Measurements from ENCODE around the gene ETS1.

Gene ETS1, protein sequence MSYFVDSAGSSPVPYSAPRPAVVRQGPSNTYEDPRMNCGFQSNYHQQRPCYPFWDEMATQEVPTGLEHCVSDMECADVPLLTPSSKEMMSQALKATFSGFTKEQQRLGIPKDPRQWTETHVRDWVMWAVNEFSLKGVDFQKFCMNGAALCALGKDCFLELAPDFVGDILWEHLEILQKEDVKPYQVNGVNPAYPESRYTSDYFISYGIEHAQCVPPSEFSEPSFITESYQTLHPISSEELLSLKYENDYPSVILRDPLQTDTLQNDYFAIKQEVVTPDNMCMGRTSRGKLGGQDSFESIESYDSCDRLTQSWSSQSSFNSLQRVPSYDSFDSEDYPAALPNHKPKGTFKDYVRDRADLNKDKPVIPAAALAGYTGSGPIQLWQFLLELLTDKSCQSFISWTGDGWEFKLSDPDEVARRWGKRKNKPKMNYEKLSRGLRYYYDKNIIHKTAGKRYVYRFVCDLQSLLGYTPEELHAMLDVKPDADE

DNA sequence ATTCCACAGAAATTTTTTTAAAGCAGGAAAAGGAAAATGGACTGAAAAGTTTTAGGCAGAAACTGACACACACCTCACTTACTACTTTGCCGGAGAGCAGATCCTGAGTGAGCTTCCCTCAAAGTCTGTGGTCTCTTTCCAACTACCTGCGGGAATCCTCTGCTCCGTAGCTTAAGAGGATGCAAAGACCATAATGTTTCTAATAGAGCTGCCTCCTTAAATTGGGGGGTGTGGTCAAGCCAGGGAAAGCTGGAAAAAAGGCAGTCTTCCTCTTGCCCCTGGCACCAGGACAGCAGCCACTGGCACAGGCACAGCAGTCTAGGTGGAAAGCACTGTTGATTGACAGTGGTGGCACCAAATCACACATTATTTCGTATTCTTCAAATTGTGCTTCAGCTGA is at the start of gene ETS1:
Gene ETS1 (minus strand): TSS at position 144 of the 400 bp plus-strand sequence. CDS start 14,428 bp downstream, outside the sequence.
- no peak for DNase-seq (ENCODE audit: low read depth in 2 of 2)

DNA sequence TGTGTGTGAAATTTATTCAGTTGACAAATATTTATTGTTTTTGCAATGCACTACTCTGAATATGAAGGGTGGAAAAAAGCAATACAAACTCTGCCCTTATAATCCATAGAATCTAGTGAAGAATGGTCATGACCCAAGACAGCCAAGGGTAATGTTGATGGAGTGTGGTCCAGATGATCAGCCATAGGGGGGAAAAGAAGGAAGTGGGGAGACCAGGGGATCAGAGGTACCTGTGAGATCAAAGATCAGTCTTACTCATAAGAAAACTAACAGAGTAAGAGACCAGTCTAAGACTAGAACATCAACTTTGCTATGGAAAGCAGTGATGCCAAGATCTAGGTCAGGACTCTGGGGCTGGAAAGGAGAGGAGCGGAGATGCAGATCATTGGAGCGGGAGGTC is 47.0 kb upstream of the ETS1 start:
- DNase-seq (ENCODE audit: low read depth in 2 of 2) = no peak

DNA sequence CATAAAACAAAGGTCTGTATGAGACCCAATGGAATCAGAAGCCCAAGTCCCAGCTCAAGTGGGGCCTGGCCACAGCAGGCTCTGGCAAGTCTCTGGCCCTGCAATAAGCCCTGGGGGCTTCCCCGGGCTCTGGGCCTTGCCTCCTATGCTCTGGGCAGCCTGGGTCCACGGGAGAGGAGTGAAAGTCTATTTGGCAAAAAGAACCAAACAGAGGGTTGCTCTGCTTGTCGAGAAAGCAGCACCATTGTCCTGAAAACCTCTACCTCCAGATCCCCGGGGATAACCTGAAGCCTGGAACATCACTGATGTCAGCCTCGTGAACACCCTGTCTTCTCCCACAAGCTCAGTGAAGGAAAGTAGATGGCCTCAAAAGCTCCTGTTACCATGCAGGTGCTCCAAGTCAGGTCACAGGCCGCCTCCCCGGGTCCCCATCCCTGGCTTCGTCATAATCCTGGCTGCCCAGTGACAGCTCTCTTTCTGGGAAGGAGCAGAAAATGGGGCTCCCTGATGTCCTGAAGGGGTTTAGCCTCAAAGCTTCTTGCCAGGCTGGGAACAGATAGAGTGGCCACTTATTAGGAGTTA is 46.1 kb upstream of the ETS1 start:
- no peak for DNase-seq (ENCODE audit: low read depth in 2 of 2)

DNA sequence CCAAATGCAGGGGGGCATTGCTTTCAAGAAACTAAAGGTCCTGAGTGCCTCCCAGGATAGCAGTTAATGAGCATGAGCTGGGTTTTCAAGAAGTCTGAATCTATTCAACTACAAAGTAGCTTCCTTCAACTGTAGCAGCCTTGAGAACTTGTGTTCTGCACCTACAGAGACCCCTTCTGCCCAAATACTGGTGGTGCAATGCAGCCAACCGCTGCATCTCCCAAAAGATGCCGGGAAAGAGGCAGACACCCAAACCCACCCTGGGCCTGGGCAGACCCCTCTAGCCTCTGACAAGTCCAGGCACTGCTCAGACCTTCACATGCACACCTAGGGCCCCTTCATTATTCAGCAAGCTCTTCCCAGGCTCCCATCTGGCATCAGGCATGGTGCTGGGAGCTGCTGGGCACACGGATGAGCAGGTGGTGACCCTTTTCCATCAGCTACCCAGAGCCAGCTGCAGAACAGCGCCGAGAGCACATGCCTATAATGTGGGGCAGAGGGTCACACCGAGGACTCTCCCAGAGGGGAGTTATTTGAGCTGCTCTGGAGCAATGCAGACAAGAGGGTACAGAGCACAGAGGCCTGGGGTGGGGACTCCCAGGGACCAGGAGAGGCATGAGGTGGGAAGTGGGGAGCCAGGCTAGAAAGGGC is 44.9 kb upstream of the ETS1 start:
- no peak for DNase-seq (ENCODE audit: low read depth in 2 of 2)

DNA sequence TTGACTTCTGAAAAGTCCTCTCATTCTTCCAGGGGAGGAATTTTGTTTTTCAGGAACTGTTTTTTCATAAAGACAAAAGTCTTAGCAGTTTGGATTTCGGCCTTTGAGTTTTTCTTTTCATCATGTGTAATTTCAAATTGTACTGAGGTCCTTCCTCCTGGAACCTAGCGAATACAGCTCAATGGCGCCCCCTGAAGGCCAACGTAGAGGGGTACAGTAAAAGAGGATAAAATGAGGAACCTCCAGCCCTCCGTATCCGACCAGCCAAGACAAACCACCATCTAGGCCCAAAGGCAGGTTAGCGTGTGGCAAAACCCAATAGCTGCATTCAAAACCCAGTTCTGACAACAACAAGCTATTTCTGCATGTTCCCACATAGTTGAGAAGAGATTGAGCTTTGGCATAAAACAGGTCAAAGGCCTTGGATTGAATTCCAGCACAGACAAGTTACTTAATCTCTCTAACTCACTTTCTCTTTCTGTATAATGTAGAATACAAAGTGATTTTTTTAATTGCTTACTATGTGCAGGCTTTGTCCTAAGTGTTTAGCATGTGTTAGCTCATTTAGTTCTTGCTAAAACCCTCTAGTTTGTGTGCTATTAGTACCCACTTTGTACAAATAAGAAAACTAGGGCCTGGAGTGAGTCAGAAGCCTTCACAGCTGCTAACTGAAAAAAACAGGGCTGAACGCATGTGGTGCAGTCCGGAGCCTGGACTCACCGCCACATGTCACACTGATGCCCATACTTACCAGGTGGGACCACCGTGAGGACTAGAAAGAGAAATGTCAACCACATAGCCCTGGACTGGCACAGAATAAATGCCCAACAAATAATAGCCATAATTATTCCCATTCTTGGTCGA is 43.2 kb upstream of the ETS1 start:
- peak; percentile 70 to 81 for DNase-seq (ENCODE audit: low read depth in 2 of 2)

DNA sequence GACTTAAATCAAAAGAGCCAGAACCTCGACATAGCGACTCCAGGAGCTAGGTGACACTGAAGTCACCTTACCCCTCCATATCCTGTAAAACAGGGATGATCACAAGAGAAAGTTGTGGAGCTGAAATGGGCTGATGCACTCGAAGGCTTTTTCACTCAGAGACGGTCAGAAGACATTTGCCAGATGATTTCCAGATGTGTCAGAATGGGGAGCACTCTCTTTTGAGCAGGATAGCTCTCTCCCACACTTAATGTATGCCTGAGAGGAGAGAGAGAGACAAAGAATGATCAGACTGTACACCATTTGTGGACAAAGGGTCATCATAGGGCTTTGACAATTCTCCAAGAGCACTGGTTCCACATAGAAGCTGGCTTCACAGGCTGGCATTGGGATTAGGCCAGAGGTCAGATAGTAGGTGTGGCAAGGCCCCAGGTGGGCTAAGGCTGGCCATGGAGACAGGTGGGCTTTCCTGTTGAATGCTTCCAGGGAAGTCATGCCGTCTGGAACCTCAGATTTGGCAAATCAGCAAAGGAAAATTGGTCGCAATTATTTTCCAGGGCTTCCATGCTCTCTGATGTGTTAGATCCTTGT is 42.3 kb upstream of the ETS1 start:
- no peak for DNase-seq (ENCODE audit: low read depth in 2 of 2)

DNA sequence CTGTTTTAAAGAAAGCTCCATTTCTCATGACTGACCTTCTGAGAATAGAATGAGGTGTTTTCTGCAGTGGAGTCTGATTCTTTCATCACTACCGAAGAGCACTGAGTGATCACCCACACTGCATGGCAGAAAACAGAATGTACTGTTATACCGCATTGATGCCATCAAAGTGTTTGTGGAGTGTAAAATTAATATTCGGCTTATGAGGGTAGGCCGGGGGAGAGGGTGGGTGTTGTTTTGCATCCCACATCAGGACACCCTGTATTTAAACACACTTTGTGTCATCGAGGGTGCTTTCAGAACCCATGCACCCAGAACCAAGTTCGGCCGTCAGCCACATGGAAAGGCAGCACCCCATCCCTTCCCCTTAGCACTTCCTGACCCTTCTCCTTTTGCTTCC is 41.3 kb upstream of the ETS1 start:
- no peak for DNase-seq (ENCODE audit: low read depth in 2 of 2)

DNA sequence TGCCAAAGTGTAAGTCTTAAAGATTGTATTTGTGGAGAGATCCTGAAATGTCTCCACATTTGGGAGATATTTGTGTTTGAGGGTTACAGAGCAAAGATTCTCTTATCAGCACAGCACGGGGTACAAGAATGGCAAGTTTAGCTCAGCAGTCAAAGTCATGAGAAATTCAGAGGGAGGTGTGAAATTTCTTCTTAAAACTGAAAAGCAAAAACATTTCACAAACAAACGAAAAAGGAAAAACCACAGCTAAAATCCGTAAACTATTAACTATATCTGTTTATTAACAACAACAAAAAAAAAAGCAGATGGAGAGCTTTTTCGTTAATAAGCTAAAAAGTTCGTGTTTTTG is 40.9 kb upstream of the ETS1 start:
- no peak for DNase-seq (ENCODE audit: low read depth in 2 of 2)

DNA sequence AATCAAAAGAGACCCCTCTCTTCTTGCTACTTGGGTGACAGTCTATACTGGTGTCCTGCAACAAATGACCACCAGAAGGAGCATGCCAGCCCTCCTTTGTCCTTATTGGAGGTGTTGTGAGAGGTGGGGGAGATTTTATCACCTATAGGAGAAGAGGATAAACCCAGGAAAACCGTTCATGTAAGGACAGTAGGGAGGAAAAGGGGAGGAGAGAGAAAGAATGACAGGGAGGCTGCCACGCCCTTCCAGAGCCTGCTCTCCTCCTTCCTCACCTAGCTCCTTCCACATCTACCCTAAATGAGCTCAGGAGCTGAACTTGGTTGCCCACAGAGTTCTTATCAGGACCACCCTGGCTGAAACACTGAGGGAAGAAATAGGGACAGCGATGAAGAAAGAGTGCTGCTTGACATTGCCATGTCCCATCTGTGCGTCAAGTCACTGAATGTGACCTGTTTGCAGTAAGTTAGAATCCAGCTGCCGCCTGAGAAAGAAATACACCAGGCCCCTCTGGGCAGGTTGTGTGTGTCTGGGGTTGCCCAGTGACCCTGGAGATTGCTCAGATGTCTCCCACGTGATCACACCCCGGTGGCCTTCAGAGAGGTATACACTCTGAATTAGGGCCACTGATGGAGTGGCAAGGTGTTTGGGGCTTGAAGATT is 40.4 kb upstream of the ETS1 start:
- DNase-seq (ENCODE audit: low read depth in 2 of 2) = no peak

DNA sequence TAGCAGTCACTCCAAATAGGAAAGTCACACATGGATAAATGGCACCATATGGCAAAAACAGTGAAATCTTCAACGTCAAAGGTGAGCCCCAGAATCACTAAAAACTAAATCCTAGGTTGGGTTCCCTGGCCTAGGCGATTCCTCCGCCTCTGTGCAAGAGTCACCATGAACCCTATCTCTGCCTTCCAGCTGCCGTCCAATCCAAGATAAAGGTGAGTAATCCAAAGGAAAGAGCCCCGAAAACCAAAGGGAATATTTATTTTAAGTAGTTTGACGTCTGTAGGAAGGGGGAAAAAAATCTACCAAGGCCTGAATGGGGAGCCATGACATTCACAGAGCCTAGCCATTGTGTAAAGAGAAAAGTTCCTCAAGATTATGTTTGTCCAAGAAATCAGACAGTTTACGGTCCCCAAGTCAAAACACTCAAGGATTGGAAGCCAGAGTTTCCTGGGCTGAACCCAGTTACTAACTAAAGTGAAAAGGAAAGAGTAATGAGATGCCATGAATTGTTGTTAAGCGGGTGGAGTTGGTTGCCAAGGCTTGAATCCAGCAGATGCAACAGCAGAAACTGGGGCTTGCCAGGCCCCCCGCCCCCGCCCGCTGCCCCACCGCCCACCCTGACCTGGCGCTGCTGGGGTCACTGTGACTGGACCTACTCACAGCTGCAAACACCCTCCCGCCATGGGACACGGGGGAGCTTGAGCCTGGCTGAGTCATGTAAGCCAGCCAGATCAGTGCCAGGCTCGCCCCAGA is 39.7 kb upstream of the ETS1 start:
- no peak for DNase-seq (ENCODE audit: low read depth in 2 of 2)

DNA sequence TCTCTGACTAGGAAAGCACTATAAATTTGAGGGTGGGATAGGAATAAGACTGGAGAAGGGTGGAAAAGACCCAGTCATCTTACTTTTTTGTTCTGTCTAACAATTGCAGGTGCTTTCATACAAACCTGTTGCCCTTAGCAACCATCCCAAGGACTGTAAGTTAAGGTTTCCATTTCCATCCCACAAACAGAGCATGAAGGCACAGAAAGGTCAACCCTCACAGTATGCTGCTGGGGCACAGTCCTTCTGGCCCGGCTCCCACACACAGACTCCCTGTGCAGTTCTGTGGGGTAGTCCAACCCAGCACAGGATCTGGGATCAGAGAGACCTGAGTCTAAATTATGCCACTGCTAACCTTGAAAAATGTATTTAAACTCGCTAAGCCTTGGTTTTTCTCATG is 38.4 kb upstream of the ETS1 start:
- no peak for DNase-seq (ENCODE audit: low read depth in 2 of 2)

DNA sequence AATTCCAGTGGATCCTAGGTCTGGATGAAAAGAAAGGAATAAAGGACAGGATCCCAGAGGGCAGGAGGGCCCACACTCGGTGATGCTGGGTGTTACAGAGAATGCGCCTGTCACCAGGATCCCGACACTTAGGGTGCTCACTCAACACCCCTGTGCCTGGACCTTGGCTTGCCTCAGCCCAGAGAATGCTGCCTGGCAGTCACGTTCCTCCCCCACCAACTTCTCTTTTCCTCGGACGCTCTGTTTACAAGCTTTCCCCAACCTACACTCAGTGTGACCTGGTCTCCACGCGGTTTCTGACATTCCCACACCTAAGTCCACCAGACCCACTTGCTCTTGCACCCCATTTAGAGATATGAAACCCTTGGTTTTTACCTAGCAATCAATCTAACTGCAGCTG is 38.0 kb upstream of the ETS1 start:
- DNase-seq (ENCODE audit: low read depth in 2 of 2) = no peak

DNA sequence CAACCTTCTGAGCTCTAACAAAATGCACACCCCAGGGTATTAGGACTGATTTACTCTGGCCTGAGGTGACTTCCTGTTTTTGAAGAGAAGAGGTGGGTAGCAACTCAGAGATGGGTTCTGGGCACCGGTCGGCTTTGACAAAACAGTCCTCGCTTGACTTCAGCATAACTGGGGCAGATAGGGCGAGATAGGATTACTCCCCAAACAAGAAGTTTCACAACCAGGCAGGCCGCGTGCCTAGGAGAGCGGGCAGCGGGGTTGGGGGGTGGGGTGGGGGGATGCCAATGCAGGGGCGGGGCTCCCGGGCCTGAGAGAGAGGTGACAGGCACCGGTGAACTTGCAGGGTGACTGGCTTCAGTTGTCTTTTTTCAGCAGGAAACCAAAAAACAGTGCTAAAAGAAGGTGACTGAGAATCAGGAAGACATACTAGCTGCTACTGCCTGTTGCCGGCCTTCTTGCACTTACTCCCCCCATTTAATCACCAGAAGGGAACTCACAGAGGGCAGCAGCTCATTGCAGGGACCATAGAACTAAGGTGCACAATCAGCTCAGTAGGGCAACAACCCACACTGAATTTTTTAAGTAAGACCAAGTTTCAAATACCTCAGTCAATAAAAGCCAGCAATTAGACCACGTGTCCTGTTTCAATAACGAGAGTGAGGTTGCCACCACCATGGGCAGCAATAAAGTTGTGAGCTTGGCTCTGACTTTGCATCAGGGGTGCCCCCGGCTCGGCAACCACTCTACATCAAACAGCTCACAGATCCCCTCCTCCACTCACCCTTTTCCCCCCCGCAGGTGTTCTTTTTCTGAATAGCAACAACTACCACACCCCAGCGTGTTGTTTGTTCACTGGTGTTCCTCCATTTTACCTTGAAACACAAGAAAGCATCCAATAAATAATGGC is 37.2 kb upstream of the ETS1 start:
- DNase-seq (ENCODE audit: low read depth in 2 of 2) = peak in 1 of 2 donors; percentile 25

DNA sequence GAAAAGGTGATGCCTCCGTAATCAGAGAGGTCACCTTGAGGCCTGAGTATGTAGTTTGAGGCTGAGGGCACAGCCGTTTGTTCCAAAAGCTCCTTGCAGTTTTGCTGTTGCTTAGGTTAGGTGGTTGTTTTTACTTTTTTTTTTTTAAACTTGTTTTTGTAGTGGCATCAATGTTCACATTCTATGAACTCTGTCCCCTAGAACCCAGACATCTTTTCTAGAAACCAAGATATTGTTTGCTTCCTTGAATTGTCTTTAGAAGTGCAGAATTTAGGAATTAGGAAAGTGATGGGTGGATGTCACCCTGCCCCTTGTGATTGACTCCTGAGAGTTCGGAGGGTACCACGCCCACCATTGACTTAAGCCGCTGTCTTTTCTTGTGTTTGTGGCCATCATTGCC is 35.7 kb upstream of the ETS1 start:
- DNase-seq (ENCODE audit: low read depth in 2 of 2) = no peak

DNA sequence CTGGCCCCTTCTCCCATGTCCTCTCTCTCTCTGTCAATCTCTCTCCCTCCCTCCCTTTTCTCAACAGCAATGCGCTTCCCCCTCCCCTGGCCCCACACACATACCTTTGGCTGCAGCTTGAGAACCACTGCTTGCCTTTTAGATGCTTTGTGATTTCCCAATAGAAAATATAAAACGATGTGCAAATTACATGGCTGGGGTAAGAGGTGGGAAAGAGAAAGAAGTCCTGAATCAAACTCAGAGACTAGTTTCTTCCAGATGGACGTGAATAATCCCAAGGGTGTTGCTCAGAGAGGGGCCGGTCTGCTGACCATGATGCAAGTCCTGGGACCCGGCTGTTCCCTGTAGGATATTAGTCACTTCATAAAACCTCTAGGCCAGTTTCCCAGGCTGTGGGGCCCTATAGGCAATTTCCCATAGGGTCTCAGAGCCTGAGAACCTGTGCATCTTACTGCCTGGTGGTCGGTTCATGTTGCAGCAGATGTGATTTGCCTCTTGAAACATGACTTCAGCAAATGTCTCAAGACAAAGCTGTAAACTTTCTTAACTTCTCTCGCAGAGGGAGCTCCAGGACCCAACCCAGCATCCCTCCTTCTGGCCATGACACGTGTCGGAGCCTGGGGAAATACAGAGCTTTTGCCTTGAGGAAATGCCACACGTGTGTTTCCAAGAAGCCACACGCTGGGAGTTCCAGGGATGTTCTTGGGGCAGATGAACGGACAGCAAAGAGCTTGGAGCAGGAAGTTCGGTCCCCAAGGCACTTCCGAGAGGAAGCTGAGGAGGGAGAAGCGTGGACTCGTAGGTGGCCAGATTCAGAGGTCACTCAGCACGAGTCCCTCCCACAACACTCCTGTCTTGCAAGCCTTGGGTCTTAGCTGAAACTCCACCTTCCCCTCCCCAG is 34.5 kb upstream of the ETS1 start:
- no peak for DNase-seq (ENCODE audit: low read depth in 2 of 2)

DNA sequence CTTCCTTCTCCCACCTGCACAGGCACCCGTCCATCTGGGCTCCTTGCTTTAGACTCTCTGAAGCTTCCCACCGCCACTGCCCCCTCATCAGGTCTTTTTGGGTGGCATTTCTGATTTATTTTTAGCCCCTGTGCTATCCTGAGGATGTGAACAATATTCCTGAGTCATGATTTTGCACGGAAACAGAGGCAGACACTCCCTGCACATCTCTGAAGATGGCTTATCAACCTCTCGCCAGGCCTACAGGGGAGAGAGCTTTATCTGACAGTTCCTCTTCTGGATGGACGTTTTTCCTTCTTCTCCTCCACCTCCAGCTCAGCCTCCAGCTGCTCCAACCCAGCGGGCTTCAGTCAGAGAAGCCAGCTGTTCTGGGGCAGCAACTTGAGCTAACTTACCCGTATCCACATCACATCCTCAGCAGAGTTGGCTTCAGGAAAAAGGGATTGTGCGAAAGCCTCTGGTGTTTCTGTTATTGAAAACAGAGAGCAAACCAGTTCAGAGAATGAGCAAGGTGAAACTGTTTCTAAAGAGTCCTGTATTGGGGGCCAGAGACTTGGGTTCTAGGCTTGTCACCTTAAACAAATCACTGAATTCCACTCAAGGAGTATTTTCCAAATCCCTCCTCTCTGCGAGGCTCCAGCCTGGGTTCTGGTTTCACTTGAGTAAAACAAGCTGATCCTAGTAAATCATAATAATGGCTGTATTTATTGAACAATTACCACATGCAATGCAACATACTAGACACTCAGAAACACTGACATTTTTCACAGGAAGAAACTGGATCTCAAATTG is 33.1 kb upstream of the ETS1 start:
- no peak for DNase-seq (ENCODE audit: low read depth in 2 of 2)

DNA sequence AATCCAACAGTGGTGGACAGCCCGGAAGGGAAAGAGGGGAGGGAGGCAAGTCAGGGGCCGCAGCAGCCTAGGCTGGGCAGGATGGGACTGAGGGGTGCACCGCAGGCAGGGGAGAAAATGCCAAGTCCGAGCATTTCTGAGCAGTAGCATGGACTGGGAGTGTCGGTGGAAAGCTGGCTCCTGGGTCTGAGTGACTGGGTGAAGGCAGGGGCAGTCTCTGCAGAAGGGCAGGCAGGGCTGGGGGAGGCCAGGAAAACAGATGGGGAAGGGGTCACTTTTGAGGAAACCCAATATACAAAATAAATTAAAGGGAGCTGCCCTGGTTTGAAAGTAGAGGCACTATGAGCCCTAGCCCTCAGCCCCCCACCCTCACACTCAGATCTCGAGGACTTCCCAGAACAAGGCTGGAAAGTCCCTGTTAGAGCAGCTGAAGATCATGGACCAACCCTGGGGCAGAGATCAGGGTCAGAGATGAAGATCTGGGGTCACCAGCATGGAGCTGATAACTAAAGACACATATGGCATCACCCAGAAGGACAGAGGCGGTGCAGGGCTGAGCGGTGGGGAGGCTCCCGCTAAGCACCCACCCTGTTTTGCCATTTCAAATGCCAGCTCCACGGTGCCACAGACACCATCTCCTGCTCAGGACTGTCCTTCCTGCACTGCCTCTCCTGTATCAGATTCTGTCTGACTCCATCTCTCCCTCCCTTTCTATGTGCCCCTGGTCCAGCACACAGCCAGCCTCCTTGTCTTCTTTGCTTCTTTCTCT is 32.4 kb upstream of the ETS1 start:
- DNase-seq (ENCODE audit: low read depth in 2 of 2) = no peak
